HCT116 (cell line): Measurements from ENCODE around the gene HIPK3.

Experiments
- CTCF ChIP-seq, 3 experiments: fragments of 200-600 bp in 1 of 3; sonication (generic) in 1 of 3; IDR thresholded peaks in 2 of 3; conservative IDR thresholded peaks in 1 of 3; 2 replicates each; pipeline ENCODE4 v1.5.1; 2012 to 2017; ENCODE audit warnings: low read depth in 2 of 3, low read length in 2 of 3, antibody characterized with exemption in 1 of 3, borderline replicate concordance in 1 of 3, control low read depth in 1 of 3, mild to moderate bottlenecking in 1 of 3, mixed read lengths in 1 of 3, mixed run types in 1 of 3, moderate library complexity in 1 of 3; ENCODE audit not compliant: insufficient read depth in 1 of 3
- EZH2 ChIP-seq: fragments of 200-600 bp; sonication (generic); IDR thresholded peaks from 2 replicates; pipeline ENCODE4 v1.6.1; 2017; ENCODE audit warnings: antibody characterized with exemption, mixed run types
- EZH2phosphoT487 ChIP-seq: fragments of 200-600 bp; IDR thresholded peaks from 2 replicates; pipeline ENCODE4 v1.6.1; 2018; ENCODE audit warnings: antibody characterized with exemption, borderline replicate concordance
- JUND ChIP-seq: IDR thresholded peaks from 2 replicates; pipeline ENCODE4 v1.6.1; 2012
- MAX ChIP-seq: IDR thresholded peaks from 2 replicates; pipeline ENCODE4 v1.6.1; 2012
- POLR2A ChIP-seq: IDR thresholded peaks from 2 replicates; pipeline ENCODE4 v1.7.0; 2011; ENCODE audit warnings: borderline replicate concordance; ENCODE audit not compliant: insufficient read depth, insufficient read length; ENCODE audit errors: extremely low read depth
- POLR2AphosphoS5 ChIP-seq: IDR thresholded peaks from 2 replicates; pipeline ENCODE4 v1.6.1; 2011; ENCODE audit warnings: mild to moderate bottlenecking, low read depth, low read length, moderate library complexity
- RAD21 ChIP-seq: IDR thresholded peaks from 2 replicates; pipeline ENCODE4 v1.6.1; 2012; ENCODE audit warnings: low read depth, mild to moderate bottlenecking
- SIN3A ChIP-seq: IDR thresholded peaks from 2 replicates; pipeline ENCODE4 v1.6.1; 2012; ENCODE audit warnings: low read depth
- SRF ChIP-seq: IDR thresholded peaks from 2 replicates; pipeline ENCODE4 v1.6.1; 2012; ENCODE audit warnings: low read depth
- TCF7L2 ChIP-seq: IDR thresholded peaks from 2 replicates; pipeline ENCODE4 v1.7.0; 2011; ENCODE audit warnings: borderline replicate concordance, inconsistent platforms; ENCODE audit not compliant: insufficient read depth, insufficient read length; ENCODE audit errors: extremely low read depth
- TF ChIP-seq, protein P1 (sequence below): IDR thresholded peaks from 2 replicates; pipeline ENCODE4 v1.6.1; 2012
- TF ChIP-seq, protein P2 (sequence below): IDR thresholded peaks from 2 replicates; pipeline ENCODE4 v1.6.1; 2012; ENCODE audit warnings: low read depth

DNA sequence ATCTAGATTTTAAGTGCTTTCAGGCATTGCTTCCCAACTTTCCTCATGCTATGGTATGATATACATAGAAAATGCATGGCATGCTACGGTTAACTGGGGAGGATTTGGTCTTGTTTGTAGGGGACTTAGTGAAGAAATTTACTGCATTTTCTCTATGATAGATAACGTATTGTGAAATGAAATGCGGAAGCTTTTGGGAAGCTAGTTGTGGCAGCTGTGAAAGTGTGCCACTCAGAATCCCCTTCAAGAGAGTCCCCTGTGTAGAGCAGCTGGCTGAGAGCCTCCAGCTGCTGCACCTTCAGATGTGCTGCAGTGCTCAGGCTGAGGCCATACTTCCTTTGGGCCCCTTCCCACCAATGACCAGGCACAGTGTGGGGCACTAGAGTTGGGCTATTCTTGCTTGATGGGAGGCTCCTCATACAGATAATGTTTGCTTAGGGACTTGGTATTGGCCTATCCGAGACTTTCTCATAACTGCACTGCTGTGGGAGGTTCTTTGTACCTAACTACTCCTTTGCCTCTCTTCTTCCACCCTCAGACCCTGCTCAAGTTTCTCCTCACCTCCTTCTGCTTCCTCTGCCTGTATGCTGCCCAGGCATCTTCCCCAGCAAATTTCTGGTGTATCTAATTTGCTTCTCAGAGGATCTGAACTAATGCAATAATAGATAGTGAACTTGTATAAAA is 67.3 kb downstream of the HIPK3 start:
- no peak for TF ChIP-seq SRF
- TF ChIP-seq POLR2AphosphoS5: no peak
- TF ChIP-seq, protein P1, sequence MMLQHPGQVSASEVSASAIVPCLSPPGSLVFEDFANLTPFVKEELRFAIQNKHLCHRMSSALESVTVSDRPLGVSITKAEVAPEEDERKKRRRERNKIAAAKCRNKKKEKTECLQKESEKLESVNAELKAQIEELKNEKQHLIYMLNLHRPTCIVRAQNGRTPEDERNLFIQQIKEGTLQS: no peak
- TF ChIP-seq EZH2phosphoT487: no peak
- no peak for TF ChIP-seq CTCF (IDR thresholded peaks at IDR 0.05 in 2 of 3, conservative IDR thresholded peaks at IDR 0.05 in 1 of 3; ENCODE audit: borderline replicate concordance in 1 of 3, insufficient read depth in 1 of 3, low read depth in 2 of 3, low read length in 2 of 3)
- TF ChIP-seq TCF7L2: no peak
- TF ChIP-seq POLR2A: no peak
- TF ChIP-seq, protein P2, sequence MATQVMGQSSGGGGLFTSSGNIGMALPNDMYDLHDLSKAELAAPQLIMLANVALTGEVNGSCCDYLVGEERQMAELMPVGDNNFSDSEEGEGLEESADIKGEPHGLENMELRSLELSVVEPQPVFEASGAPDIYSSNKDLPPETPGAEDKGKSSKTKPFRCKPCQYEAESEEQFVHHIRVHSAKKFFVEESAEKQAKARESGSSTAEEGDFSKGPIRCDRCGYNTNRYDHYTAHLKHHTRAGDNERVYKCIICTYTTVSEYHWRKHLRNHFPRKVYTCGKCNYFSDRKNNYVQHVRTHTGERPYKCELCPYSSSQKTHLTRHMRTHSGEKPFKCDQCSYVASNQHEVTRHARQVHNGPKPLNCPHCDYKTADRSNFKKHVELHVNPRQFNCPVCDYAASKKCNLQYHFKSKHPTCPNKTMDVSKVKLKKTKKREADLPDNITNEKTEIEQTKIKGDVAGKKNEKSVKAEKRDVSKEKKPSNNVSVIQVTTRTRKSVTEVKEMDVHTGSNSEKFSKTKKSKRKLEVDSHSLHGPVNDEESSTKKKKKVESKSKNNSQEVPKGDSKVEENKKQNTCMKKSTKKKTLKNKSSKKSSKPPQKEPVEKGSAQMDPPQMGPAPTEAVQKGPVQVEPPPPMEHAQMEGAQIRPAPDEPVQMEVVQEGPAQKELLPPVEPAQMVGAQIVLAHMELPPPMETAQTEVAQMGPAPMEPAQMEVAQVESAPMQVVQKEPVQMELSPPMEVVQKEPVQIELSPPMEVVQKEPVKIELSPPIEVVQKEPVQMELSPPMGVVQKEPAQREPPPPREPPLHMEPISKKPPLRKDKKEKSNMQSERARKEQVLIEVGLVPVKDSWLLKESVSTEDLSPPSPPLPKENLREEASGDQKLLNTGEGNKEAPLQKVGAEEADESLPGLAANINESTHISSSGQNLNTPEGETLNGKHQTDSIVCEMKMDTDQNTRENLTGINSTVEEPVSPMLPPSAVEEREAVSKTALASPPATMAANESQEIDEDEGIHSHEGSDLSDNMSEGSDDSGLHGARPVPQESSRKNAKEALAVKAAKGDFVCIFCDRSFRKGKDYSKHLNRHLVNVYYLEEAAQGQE: no peak
- TF ChIP-seq JUND: no peak
- no peak for TF ChIP-seq MAX
- no peak for TF ChIP-seq RAD21
- no peak for TF ChIP-seq SIN3A
- TF ChIP-seq EZH2: no peak
